ENCODE results near the gene NTN5. TPM values are rescaled to one million over a fixed set of nuclear protein-coding genes. Genes with fewer than 3 reads are reported as not detected.

NTN5 gene
- total RNA-seq, 3 donors from 2014 or later = 0.22 to 1.2 (median 0.46) TPM

DNA sequence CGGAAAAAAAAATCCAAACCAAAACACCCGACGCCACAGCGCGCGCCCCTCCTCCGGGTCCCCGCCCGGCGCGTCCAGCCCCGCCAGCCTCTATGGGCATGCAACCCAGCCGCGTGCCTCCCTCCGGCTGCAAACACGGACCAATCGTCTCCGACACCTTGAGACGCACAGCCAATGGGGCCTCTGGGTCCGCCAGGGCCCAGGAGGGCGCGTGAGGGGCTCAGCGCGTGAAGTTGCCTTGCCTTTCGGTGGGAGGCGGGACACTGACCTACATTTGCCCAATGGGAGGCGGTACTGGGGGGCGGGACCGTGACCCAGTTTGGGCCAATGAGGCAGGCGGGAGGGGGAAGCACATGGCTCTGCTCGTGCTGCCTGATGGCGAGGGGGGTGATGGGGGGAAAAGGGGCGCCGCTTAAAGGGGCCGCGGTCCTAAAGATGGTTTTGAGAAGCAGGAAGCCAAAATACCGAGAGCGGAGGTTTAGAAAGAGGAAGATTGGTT lies 35.3 kb downstream of the NTN5 start:
- DNase-seq (peak; percentile 99 to 100 (median 99)), ATAC-seq (peak; percentile 72)
- Histone ChIP-seq H3K4me3 (peak overlapping the region; percentile 31), H3K4me1 (ENCODE audit: low read depth) (peaks cover 36% of the 10 kb centered on the region), H3K36me3 (ENCODE audit: low read depth) (peaks cover 4% of the 10 kb centered on the region), H3K9me3 (no peaks in the 10 kb centered on the region)
- intact Hi-C loops (cut with DNase I, micrococcal nuclease) = no loop called here
- TF ChIP-seq, protein P1, sequence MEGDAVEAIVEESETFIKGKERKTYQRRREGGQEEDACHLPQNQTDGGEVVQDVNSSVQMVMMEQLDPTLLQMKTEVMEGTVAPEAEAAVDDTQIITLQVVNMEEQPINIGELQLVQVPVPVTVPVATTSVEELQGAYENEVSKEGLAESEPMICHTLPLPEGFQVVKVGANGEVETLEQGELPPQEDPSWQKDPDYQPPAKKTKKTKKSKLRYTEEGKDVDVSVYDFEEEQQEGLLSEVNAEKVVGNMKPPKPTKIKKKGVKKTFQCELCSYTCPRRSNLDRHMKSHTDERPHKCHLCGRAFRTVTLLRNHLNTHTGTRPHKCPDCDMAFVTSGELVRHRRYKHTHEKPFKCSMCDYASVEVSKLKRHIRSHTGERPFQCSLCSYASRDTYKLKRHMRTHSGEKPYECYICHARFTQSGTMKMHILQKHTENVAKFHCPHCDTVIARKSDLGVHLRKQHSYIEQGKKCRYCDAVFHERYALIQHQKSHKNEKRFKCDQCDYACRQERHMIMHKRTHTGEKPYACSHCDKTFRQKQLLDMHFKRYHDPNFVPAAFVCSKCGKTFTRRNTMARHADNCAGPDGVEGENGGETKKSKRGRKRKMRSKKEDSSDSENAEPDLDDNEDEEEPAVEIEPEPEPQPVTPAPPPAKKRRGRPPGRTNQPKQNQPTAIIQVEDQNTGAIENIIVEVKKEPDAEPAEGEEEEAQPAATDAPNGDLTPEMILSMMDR (IDR thresholded peaks at IDR 0.05) = no peak

DNA sequence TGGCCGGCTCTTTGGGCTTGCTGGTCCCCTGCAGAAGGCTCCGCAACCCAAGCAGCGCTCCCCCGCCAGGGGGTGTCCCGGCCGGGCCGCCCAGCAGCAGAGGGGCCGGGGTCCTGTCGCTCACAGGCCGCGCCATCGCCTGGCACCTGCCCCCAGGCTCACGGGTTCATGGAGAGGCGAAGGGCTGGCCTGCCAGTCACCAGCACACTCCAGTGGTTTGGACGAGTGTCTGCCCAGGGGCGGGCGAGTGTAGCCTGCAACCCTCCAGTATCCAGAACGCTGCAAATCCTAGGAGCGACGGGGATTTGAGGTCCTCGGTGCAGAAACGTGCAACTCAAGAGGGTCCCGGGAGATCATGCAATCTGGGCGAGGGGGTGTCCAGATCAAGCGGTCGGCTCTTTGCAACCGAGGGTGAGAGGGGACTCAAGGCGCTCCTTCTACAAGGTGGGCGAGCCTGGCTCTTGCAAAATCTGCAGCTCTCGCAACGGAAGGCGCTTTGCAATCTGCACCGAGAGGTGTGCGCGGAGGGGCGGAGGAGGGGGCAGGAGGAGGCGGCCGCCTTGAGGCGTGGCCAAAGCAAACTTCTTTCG lies 35.9 kb downstream of the NTN5 start, which contains the start of gene DBP:
Gene DBP (minus strand): TSS at position 521 of the 590 bp plus-strand sequence. CDS start 385 bp downstream, at position 136.
- Histone ChIP-seq H3K4me1 (ENCODE audit: low read depth) (peaks cover 40% of the 10 kb centered on the region), H3K36me3 (ENCODE audit: low read depth) (peaks cover 4% of the 10 kb centered on the region), H3K9me3 (no peaks in the 10 kb centered on the region), H3K4me3 (peak within 1 kb of the TSS; percentile 31)
- ATAC-seq (peak; percentile 5), DNase-seq (peak in 2 of 3 donors; percentile 79 to 85)
- TF ChIP-seq, protein P1 (IDR thresholded peaks at IDR 0.05) = no peak
- intact Hi-C loops (cut with DNase I, micrococcal nuclease) = no loop called here

DNA sequence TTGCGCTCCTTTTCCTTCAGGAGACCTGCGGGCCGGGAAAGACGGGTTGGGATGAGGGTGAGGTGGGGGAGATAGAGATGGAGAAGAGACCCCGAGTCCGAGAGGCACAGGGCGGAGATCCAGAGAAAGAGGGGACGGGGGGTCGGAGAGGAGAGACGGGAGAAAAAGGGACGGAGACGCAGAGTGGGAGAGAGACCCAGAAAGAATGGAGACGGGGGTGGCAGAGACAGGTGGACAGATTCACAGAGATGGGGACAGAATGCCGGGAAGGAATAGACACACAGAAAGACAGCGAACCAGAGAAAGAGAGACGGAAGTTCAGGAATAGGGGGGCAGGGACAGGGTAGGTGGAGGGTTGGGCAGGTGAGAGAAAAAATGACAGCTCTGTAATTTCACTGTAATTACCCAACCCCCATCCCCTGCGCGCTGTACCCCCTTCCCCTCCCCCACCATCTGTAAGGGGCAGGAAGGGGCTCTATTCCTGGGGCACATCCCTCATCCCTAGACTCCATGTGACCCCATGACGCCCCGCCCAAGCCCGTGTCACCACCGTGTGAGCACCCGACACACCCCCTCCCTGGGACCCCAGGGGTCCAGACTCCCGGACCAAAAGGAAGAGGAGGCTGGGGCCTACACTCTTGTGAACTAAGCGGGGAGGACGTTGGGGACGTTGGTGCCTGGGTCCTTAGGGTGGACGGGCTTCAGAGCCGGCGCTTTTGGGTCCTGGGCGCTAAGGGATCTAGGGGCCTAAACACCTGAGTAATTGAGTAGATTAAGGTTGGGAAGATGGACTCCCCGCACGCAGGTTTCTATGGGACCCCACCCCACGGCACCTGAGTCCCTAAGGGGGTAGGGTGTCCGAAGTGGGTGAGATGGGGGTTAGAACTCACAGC lies 36.6 kb downstream of the NTN5 start:
- H3K4me1 ChIP-seq (ENCODE audit: low read depth) = peaks cover 43% of the 10 kb centered on the region
- ATAC-seq (no peak), DNase-seq (peak; percentile 73 to 85 (median 76))
- H3K36me3 ChIP-seq (ENCODE audit: low read depth) = peaks cover 4% of the 10 kb centered on the region
- H3K4me3 ChIP-seq = peak overlapping the region; percentile 34
- TF ChIP-seq, protein P1 (IDR thresholded peaks at IDR 0.05) = no peak
- intact Hi-C loops (cut with DNase I, micrococcal nuclease) = no loop called here
- H3K9me3 ChIP-seq = no peaks in the 10 kb centered on the region

DNA sequence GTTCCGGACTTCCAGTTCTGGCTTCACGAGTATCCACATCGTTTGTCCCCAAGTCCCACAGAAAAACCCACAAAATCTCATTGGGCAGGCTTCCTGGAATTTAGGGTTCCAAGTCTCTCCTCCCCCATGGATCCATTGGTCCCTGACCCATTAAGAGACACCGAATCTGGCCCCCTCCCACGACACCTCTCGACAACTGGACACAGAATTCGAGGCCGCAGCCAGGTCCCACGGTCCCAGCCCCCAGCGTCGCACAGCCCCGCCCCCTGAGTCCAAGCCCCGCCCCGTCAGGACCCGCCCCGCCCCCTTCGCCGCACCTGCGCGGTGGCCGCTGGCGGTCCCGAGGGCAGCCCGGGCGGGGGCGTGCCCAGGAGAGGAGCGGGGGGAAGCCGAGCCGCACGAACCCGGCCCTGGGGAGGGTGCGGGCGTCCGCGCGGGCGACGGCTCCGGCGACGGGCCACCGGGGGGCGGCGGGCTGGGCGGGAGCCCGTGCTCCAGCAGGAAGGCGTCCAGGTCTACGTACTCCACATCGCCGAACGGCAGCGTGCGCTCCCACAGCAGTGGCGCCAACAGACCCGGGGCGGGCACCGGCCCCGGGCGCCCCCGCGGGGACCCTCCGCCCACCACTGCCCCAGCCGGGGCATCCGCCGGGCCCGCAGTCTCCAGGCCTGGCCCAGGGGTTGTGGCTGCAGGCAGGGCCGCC lies 37.4 kb downstream of the NTN5 start:
- peak overlapping the region; percentile 34 for H3K4me3 ChIP-seq
- intact Hi-C loops (cut with DNase I, micrococcal nuclease) = no loop called here
- TF ChIP-seq, protein P1 (IDR thresholded peaks at IDR 0.05) = no peak
- peaks cover 4% of the 10 kb centered on the region for H3K36me3 ChIP-seq (ENCODE audit: low read depth)
- DNase-seq = peak; percentile 73 to 88 (median 86)
- no peaks in the 10 kb centered on the region for H3K9me3 ChIP-seq
- ATAC-seq = peak; percentile 54
- peaks cover 51% of the 10 kb centered on the region for H3K4me1 ChIP-seq (ENCODE audit: low read depth)

All from mucosa of descending colon (tissue), 3 donors.